T-helper 2 cell (primary cell): ENCODE data around the gene PALM3.
"Not testable (repeated sequence)": the region's sequence is repeated elsewhere in the genome, so short reads cannot be mapped to it uniquely, and the experiment has no call there.

ENCODE experiments used
- DNase-seq, 5 experiments: peaks; one replicate each; pipeline versions ENCODE4 v3.0.0 to v3.0.0-alpha.2; 2012 to 2022

The PALM3 gene

GRCh38 chr19:14059652-14060155 is 2.2 kb downstream of the PALM3 start:
- DNase-seq, result no peak

GRCh38 chr19:14059093-14059480 is 2.8 kb downstream of the PALM3 start:
- DNase-seq, result peak in 2 of 5 experiments; percentile 42 to 43

GRCh38 chr19:14058182-14059092 is 3.4 kb downstream of the PALM3 start:
- no peak for DNase-seq

GRCh38 chr19:14056741-14057356 is 5.0 kb downstream of the PALM3 start:
- no peak for DNase-seq

GRCh38 chr19:14056069-14056666 is 5.7 kb downstream of the PALM3 start:
- DNase-seq, result no peak

- DNase-seq, result no peak
Observed at GRCh38 chr19:14055396-14055795, 6.5 kb downstream of the PALM3 start.

- DNase-seq, result no peak
Observed at GRCh38 chr19:14054721-14055120, 7.2 kb downstream of the PALM3 start.

- DNase-seq, result no peak
Observed at GRCh38 chr19:14054099-14054498, 7.8 kb downstream of the PALM3 start.

GRCh38 chr19:14053500-14053899 is 8.4 kb downstream of the PALM3 start:
- no peak for DNase-seq

- DNase-seq, result no peak
Observed at GRCh38 chr19:14053032-14053431, 8.8 kb downstream of the PALM3 start.

- DNase-seq, result no peak
Observed at GRCh38 chr19:14052470-14052869, 9.4 kb downstream of the PALM3 start.

- no peak for DNase-seq
Observed at GRCh38 chr19:14051980-14052379, 9.9 kb downstream of the PALM3 start.

GRCh38 chr19:14050961-14051360 is 10.9 kb downstream of the PALM3 start:
- not testable (repeated sequence) for DNase-seq

GRCh38 chr19:14050512-14050911 is 11.4 kb downstream of the PALM3 start:
- no peak for DNase-seq

GRCh38 chr19:14048443-14049153 is 13.3 kb downstream of the PALM3 start:
- DNase-seq, result peak; percentile 50 to 64 (median 53)

- DNase-seq, result not testable (repeated sequence)
Observed at GRCh38 chr19:14047866-14048265, 14.0 kb downstream of the PALM3 start.

GRCh38 chr19:14042659-14043608 is 18.9 kb downstream of the PALM3 start:
- peak in 3 of 5 experiments; percentile 28 to 71 (median 42) for DNase-seq

- DNase-seq, result no peak
Observed at GRCh38 chr19:14039181-14039580, 22.7 kb downstream of the PALM3 start.

- DNase-seq, result no peak
Observed at GRCh38 chr19:14035706-14036105, 26.2 kb downstream of the PALM3 start.

GRCh38 chr19:14035159-14035558 is 26.7 kb downstream of the PALM3 start:
- not testable (repeated sequence) for DNase-seq

GRCh38 chr19:14033946-14034345 is 27.9 kb downstream of the PALM3 start:
- no peak for DNase-seq
